ENCODE measurements around the gene SMURF2. TPM values are rescaled to one million over a fixed set of nuclear protein-coding genes. Genes with fewer than 3 reads are reported as not detected.

Gene SMURF2
- total and polyA plus RNA-seq, 9 of the 15 experiments (the other 6 are each of a cell fraction or from before 2014, with no cell fraction given): 3.8 to 22.0 (median 14.8) TPM

- intact Hi-C loops (cut with micrococcal nuclease) (no loop called here), in situ Hi-C loops (cut with MboI) (no loop called here)
- Histone ChIP-seq H2AFZ (ENCODE audit: low read depth, low read length) (no peak overlapping the region), H3K36me3 (ENCODE audit: control insufficient read depth, insufficient read depth, low read length) (peaks cover 96% of the 10 kb centered on the region), H3K79me2 (ENCODE audit: control insufficient read depth, insufficient read depth, low read length) (peaks cover 31% of the 10 kb centered on the region; the same call in 1 of the 3 replicates), H4K20me1 (replicated peaks; ENCODE audit: control insufficient read depth, insufficient read depth, low read length) (no peaks in the 10 kb centered on the region), H3K4me2 (ENCODE audit: insufficient read depth, low read length) (no peak overlapping the region), H3K9me3 (replicated peaks; ENCODE audit: control insufficient read depth, insufficient read depth, low read depth, low read length) (no peaks in the 10 kb centered on the region), H3K27ac (ENCODE audit: extremely low read depth, low read depth, low read length) (no peak overlapping the region), H3K4me3 (no peak overlapping the region), H3K27me3 (ENCODE audit: control insufficient read depth in 2 of 2, insufficient read depth in 2 of 2, low read length in 2 of 2) (no peaks in the 10 kb centered on the region), H3K9ac (ENCODE audit: insufficient read depth in 1 of 2, low read depth in 2 of 2, low read length in 2 of 2) (no peak overlapping the region), H3K4me1 (replicated peaks in 1 of 2; ENCODE audit: control insufficient read depth in 2 of 2, insufficient read depth in 2 of 2, low read length in 2 of 2) (no peaks in the 10 kb centered on the region), H3K9me1 (ENCODE audit: control insufficient read depth, insufficient read depth, low read length) (peaks cover 3% of the 10 kb centered on the region)
- ChIA-PET POLR2A (interaction anchor here (0.8 to 5.0 kb wide), 7 partner anchors 8 to 106 kb away, joined by 3 to 49 read pairs (median 4); partner anchors contain the start of genes CEP95 and DDX5), CTCF (ENCODE audit: low intra/inter-chr PET ratio) (no interaction called here)
- BruUV-seq (replicated peaks): no TSS peak
- no peak for ATAC-seq
- TF ChIP-seq HMG20B (CRISPR knock-in tag; IDR thresholded peaks at IDR 0.05): no peak
- no peak for TF ChIP-seq CBFB (CRISPR knock-in tag; IDR thresholded peaks at IDR 0.05)
- TF ChIP-seq ZNF431 (CRISPR knock-in tag; IDR thresholded peaks at IDR 0.05): no peak
- no peak for TF ChIP-seq ZNF354B (CRISPR knock-in tag; IDR thresholded peaks at IDR 0.05)
- no peak for TF ChIP-seq POLR2G (IDR thresholded peaks at IDR 0.05; ENCODE audit: low read depth, low read length)
- TF ChIP-seq, protein P1, sequence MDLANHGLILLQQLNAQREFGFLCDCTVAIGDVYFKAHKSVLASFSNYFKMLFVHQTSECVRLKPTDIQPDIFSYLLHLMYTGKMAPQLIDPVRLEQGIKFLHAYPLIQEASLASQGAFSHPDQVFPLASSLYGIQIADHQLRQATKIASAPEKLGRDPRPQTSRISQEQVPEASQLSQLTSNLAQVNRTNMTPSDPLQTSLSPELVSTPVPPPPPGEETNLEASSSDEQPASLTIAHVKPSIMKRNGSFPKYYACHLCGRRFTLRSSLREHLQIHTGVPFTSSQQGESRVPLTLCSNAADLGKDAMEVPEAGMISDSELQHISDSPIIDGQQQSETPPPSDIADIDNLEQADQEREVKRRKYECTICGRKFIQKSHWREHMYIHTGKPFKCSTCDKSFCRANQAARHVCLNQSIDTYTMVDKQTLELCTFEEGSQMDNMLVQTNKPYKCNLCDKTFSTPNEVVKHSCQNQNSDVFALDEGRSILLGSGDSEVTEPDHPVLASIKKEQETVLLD (IDR thresholded peaks at IDR 0.05): no peak
- TF ChIP-seq SMAD3 (CRISPR knock-in tag; conservative IDR thresholded peaks at IDR 0.05): no peak
- no peak for TF ChIP-seq ELF2 (CRISPR knock-in tag; IDR thresholded peaks at IDR 0.05)
- no peak for TF ChIP-seq HSF4 (CRISPR knock-in tag; IDR thresholded peaks at IDR 0.05; ENCODE audit: borderline replicate concordance)
- FAIRE-seq: no peak
- WGBS (ENCODE audit: insufficient coverage, low coverage, missing lambda C conversion rate): 96% methylated on average over 2 of the region's 2 CpGs
- DNase-seq (ENCODE audit: extremely low read depth in 1 of 4, low spot score in 3 of 4): no peak
Observed at GRCh38 chr17:64515419-64515818, 146.7 kb downstream of the SMURF2 start.

All from K562 (cell line).